Epithelial cell of proximal tubule (primary cell): Measurements from ENCODE around the gene PAGE5. TPM values are rescaled to one million over a fixed set of nuclear protein-coding genes. Genes with fewer than 3 reads are reported as not detected.

Experiments
- DNase-seq: peaks from one replicate; pipeline ENCODE4 v3.0.0-alpha.2; 2011; ENCODE audit warnings: low read depth
- H3K4me3 ChIP-seq: 2 replicates; pipeline ENCODE4 v1.5.1; 2011; ENCODE audit warnings: low read depth, mild to moderate bottlenecking, low read length
- total RNA-seq: library from RNA; depleted of rRNA; stranded (reverse); fragments of >200 nt; gene quantifications from 2 replicates; pipeline ENCODE4 v1.2.3, GENCODE V29; 2015
- TF ChIP-seq, protein P1 (sequence below): conservative IDR thresholded peaks from 2 replicates; pipeline ENCODE4 v1.5.1; 2012; ENCODE audit warnings: low read depth, mild to moderate bottlenecking, low read length

The PAGE5 gene
- total RNA-seq, result not detected in 2 replicates

DNA sequence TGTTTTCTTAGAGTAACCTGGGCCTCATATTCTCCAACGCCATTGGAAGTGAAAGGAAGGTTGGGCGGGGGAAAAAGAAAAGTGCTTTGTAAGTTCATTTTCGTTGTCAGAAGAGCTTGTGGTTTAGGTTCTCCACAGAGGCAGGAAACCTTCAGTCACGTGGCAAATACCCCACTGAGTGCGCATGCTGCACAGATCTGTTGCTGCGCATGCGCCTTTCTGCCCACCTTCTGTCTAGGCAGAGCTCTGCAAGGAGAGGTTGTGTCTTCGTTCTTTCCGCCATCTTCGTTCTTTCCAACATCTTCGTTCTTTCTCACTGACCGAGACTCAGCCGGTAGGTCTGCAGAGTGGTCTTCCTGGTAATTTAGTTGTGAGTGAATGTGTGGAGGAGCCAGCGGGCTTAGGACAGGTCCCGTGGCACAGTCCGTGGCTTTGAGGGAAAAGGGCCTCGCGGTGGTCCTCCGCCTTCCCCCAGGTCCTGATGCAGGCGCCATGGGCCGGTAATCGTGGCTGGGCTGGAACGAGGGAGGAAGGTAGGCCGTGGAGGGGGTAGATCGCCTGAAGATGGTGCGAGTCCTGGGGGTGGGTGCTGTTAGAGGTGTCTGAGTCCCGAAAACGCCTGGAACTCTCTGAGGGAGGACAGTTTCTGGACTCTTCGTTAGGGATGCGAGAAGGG is at the start of gene PAGE5:
TSS of gene PAGE5 (plus strand) at position 228 of the 676 bp plus-strand sequence. CDS start 1,037 bp downstream, outside the sequence.
- DNase-seq, result no peak
- TF ChIP-seq, protein P1, sequence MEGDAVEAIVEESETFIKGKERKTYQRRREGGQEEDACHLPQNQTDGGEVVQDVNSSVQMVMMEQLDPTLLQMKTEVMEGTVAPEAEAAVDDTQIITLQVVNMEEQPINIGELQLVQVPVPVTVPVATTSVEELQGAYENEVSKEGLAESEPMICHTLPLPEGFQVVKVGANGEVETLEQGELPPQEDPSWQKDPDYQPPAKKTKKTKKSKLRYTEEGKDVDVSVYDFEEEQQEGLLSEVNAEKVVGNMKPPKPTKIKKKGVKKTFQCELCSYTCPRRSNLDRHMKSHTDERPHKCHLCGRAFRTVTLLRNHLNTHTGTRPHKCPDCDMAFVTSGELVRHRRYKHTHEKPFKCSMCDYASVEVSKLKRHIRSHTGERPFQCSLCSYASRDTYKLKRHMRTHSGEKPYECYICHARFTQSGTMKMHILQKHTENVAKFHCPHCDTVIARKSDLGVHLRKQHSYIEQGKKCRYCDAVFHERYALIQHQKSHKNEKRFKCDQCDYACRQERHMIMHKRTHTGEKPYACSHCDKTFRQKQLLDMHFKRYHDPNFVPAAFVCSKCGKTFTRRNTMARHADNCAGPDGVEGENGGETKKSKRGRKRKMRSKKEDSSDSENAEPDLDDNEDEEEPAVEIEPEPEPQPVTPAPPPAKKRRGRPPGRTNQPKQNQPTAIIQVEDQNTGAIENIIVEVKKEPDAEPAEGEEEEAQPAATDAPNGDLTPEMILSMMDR, result no peak
- H3K4me3 ChIP-seq, result no peak within 1 kb of the TSS

GRCh38 chrX:55187281-55187680 is 32.9 kb upstream of the PAGE5 start:
- H3K4me3 ChIP-seq, result no peak overlapping the region
- no peak for DNase-seq
- TF ChIP-seq, protein P1, result no peak

DNA sequence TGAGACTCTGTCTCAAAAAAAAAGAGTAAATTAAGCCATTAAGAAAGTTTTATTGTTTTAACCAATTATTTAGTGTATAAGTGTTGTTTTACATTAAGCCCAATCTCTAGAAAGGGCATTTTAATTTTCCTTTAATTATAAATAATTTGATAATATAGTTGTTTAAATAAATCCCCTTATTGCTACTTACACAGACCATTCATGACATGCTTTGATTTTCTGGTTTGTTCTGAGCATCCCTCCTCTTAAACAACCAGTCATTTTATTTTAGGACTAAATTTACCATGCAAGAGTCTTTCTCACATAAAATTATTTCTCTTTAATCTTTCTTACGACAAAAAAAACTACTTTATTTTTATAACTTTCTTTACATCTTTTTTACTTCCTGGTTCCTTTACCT is 23.5 kb upstream of the PAGE5 start:
- DNase-seq, result no peak
- TF ChIP-seq, protein P1, result no peak
- H3K4me3 ChIP-seq, result no peak overlapping the region

DNA sequence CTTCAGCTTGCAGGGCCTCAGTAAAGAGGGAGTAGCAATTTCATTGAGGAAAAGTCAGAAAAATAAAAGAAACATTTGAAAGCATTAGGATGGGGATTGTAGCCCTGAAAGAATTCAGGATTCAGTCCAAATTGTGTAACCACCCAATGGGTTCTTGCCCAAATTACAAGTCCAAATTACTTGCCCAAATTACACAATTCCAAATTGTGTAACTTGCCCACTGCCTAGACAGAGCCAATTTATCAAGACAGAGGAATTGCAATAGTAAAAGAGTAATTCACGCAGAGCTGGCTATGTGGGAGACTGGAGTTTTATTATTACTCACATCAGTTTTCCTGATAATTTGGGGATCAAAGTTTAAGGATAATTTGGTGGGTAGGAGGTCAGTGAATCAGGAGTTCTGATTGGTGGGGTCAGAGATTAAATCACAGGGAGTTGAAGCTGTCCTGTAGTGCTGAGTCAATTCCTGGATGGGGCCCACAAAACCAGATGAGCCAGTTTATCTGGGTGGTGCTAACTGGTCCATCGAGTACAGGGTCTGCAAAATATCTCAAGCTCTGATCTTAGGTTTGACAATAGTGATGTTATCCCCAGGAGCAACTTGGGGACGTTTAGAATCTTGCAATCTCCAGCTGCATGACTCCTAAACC is 18.1 kb upstream of the PAGE5 start:
- no peak for DNase-seq
- no peak overlapping the region for H3K4me3 ChIP-seq
- TF ChIP-seq, protein P1, result no peak

- no peak for DNase-seq
Measured at GRCh38 chrX:55206162-55206941, 13.8 kb upstream of the PAGE5 start.

GRCh38 chrX:55210931-55211677 is 9.0 kb upstream of the PAGE5 start:
- TF ChIP-seq, protein P1, result peak; percentile 34
- DNase-seq, result no peak
- H3K4me3 ChIP-seq, result peak overlapping the region; percentile 49

More at GRCh38 chrX:55206162-55206941, 13.8 kb upstream of the PAGE5 start:
- TF ChIP-seq, protein P1, result no peak
- H3K4me3 ChIP-seq, result no peak overlapping the region
